HEK293 (cell line): ENCODE measurements around the gene SIL1.
"Not testable (repeated sequence)": the region's sequence is repeated elsewhere in the genome, so short reads cannot be mapped to it uniquely, and the experiment has no call there.

Source experiments
- CTCF ChIA-PET: fragments of 350-600 bp; formaldehyde crosslinking; extraction: SDS; loops from one replicate; lab custom pipeline; 2021; ENCODE audit warnings: antibody characterized with exemption; lab: Yijun Ruan, JAX
- POLR2A ChIA-PET: fragments of 300-600 bp; formaldehyde crosslinking; extraction: SDS; loops from one replicate; lab custom pipeline; 2020; ENCODE audit warnings: antibody characterized with exemption, inconsistent platforms; lab: Yijun Ruan, JAX
- H3K27ac ChIP-seq: fragments of 200-500 bp; sonication (Bioruptor generic); 2 replicates; pipeline ENCODE4 v1.5.1; 2014; ENCODE audit warnings: low read depth, low read length, control low read depth, inconsistent platforms; ENCODE audit errors: extremely low read depth
- H3K36me3 ChIP-seq, 2 experiments: fragments of 200-500 bp in 1 of 2; sonication (Bioruptor generic) in 1 of 2; 1 replicate in 1 of 2; 2 replicates in 1 of 2; pipeline ENCODE4 v1.5.1; 2014 to 2017; ENCODE audit warnings: inconsistent platforms in 2 of 2, low read length in 2 of 2; ENCODE audit not compliant: control insufficient read depth in 2 of 2, insufficient read depth in 1 of 2
- H3K4me1 ChIP-seq: fragments of 200-500 bp; sonication (Bioruptor generic); 2 replicates; pipeline ENCODE4 v1.5.1; 2014; ENCODE audit warnings: mild to moderate bottlenecking, low read length, inconsistent platforms; ENCODE audit not compliant: control insufficient read depth, insufficient read depth
- H3K4me3 ChIP-seq: 2 replicates; pipeline ENCODE4 v1.5.1; 2011; ENCODE audit warnings: low read depth, mild to moderate bottlenecking, control low read depth, low read length, moderate library complexity
- H3K9me3 ChIP-seq: fragments of 200-500 bp; sonication (Bioruptor generic); 2 replicates; pipeline ENCODE4 v1.5.1; 2014; ENCODE audit warnings: low read depth, low read length, inconsistent platforms; ENCODE audit not compliant: control insufficient read depth, insufficient read depth
- GLI4 ChIP-seq: fragments of 450-650 bp; formaldehyde crosslinking; IDR thresholded peaks from 2 replicates; pipeline ENCODE4 v1.5.1; 2016; ENCODE audit warnings: missing biosample characterization, missing genetic modification characterization
- PRDM1 ChIP-seq: fragments of 450-650 bp; formaldehyde crosslinking; IDR thresholded peaks from 2 replicates; pipeline ENCODE4; 2016; ENCODE audit warnings: missing biosample characterization, missing genetic modification characterization
- SCRT1 ChIP-seq: fragments of 450-650 bp; formaldehyde crosslinking; IDR thresholded peaks from 2 replicates; pipeline ENCODE4 v1.5.1; 2016; ENCODE audit warnings: missing biosample characterization, missing genetic modification characterization, borderline replicate concordance
- ZBTB17 ChIP-seq: fragments of 450-650 bp; formaldehyde crosslinking; IDR thresholded peaks from 2 replicates; pipeline ENCODE4 v1.5.1; 2016; ENCODE audit warnings: missing biosample characterization, missing genetic modification characterization
- ZBTB8A ChIP-seq: fragments of 450-650 bp; formaldehyde crosslinking; IDR thresholded peaks from 2 replicates; pipeline ENCODE4 v1.5.1; 2016; ENCODE audit warnings: missing biosample characterization, missing genetic modification characterization
- ZIC2 ChIP-seq: fragments of 450-650 bp; formaldehyde crosslinking; IDR thresholded peaks from 2 replicates; pipeline ENCODE4 v1.5.1; 2016; ENCODE audit warnings: missing biosample characterization, missing genetic modification characterization
- ZNF146 ChIP-seq: fragments of 450-650 bp; formaldehyde crosslinking; IDR thresholded peaks from 2 replicates; pipeline ENCODE4 v1.5.1; 2016; ENCODE audit warnings: missing biosample characterization, missing genetic modification characterization
- ZNF2 ChIP-seq: fragments of 450-650 bp; formaldehyde crosslinking; IDR thresholded peaks from 2 replicates; pipeline ENCODE4 v1.5.1; 2016; ENCODE audit warnings: missing biosample characterization, missing genetic modification characterization
- ZNF23 ChIP-seq: fragments of 450-650 bp; formaldehyde crosslinking; IDR thresholded peaks from 2 replicates; pipeline ENCODE4 v1.5.1; 2016; ENCODE audit warnings: missing biosample characterization, missing genetic modification characterization, borderline replicate concordance
- ZNF292 ChIP-seq: fragments of 450-650 bp; formaldehyde crosslinking; IDR thresholded peaks from 2 replicates; pipeline ENCODE4 v1.5.1; 2016; ENCODE audit warnings: low read depth, missing biosample characterization, missing genetic modification characterization, borderline replicate concordance
- ZNF37A ChIP-seq: fragments of 450-650 bp; IDR thresholded peaks from 2 replicates; pipeline ENCODE4 v1.5.1; 2018; ENCODE audit warnings: missing biosample characterization, missing genetic modification characterization
- ZNF398 ChIP-seq: fragments of 450-650 bp; formaldehyde crosslinking; IDR thresholded peaks from 2 replicates; pipeline ENCODE4 v1.5.1; 2017; ENCODE audit warnings: missing biosample characterization, missing genetic modification characterization
- ZNF404 ChIP-seq: fragments of 450-650 bp; formaldehyde crosslinking; IDR thresholded peaks from 2 replicates; pipeline ENCODE4 v1.5.1; 2017; ENCODE audit warnings: missing biosample characterization, missing genetic modification characterization
- ZNF449 ChIP-seq: fragments of 450-650 bp; formaldehyde crosslinking; IDR thresholded peaks from 2 replicates; pipeline ENCODE4 v1.5.1; 2017; ENCODE audit warnings: missing biosample characterization, mild to moderate bottlenecking, missing genetic modification characterization, moderate library complexity
- ZNF580 ChIP-seq: fragments of 450-650 bp; formaldehyde crosslinking; IDR thresholded peaks from 2 replicates; pipeline ENCODE4 v1.5.1; 2016; ENCODE audit warnings: missing biosample characterization, missing genetic modification characterization
- ZNF596 ChIP-seq: fragments of 450-650 bp; IDR thresholded peaks from 2 replicates; pipeline ENCODE4 v1.5.0; 2018; ENCODE audit warnings: missing biosample characterization, mild to moderate bottlenecking, missing genetic modification characterization, moderate library complexity
- ZNF658 ChIP-seq: fragments of 450-650 bp; formaldehyde crosslinking; IDR thresholded peaks from 2 replicates; pipeline ENCODE4; 2016; ENCODE audit warnings: missing biosample characterization, missing genetic modification characterization
- ZNF704 ChIP-seq: fragments of 450-650 bp; formaldehyde crosslinking; IDR thresholded peaks from 2 replicates; pipeline ENCODE4 v1.5.1; 2016; ENCODE audit warnings: missing biosample characterization, missing genetic modification characterization
- ZNF76 ChIP-seq: fragments of 450-650 bp; formaldehyde crosslinking; IDR thresholded peaks from 2 replicates; pipeline ENCODE4; 2016; ENCODE audit warnings: low read depth, missing biosample characterization, missing genetic modification characterization, borderline replicate concordance

SIL1 gene

GRCh38 chr5:139076111-139076510 is 122.1 kb downstream of the SIL1 start (continued):
- TF ChIP-seq ZNF596 (no peak), ZNF404 (tag by site-specific recombination) (no peak)

- no peaks in the 10 kb centered on the region for H3K36me3 ChIP-seq
- no peak overlapping the region for H3K4me3 ChIP-seq
- ChIA-PET POLR2A (no interaction called here), CTCF (interaction anchor here (0.5 kb wide), 1 partner anchor 145 kb away, joined by 4 read pairs; no protein-coding TSS in a partner anchor)
- TF ChIP-seq ZBTB17 (0 out of 2 replicates have a peak, but pooled peaks have one; percentile 29), ZNF23 (tag by site-specific recombination) (peak; percentile 47; the same call in 1 of the 2 replicates), ZNF2 (tag by site-specific recombination) (no peak)
- H3K27ac ChIP-seq, result no peak overlapping the region
- H3K4me1 ChIP-seq, result peaks cover 23% of the 10 kb centered on the region
- H3K9me3 ChIP-seq, result no peaks in the 10 kb centered on the region
Measured at GRCh38 chr5:139075066-139076050, 122.8 kb downstream of the SIL1 start.

GRCh38 chr5:139073956-139074355 is 124.2 kb downstream of the SIL1 start:
- H3K9me3 ChIP-seq, H3K36me3 ChIP-seq, POLR2A ChIA-PET, H3K4me3 ChIP-seq, CTCF ChIA-PET, H3K27ac ChIP-seq: not testable (repeated sequence)
- peaks cover 18% of the 10 kb centered on the region for H3K4me1 ChIP-seq

GRCh38 chr5:139068494-139069151 is 129.5 kb downstream of the SIL1 start:
- TF ChIP-seq ZNF704 (no peak), PRDM1 (tag by site-specific recombination) (peak; percentile 66), ZNF658 (tag by site-specific recombination) (no peak)
- ChIA-PET POLR2A (interaction anchor here (0.6 to 0.7 kb wide), 2 partner anchors 12 to 51 kb away, joined by 3 to 4 read pairs; no protein-coding TSS in a partner anchor), CTCF (interaction anchor here (1.1 kb wide), 1 partner anchor 9 kb away, joined by 4 read pairs; no protein-coding TSS in a partner anchor)
- H3K9me3 ChIP-seq, result no peaks in the 10 kb centered on the region
- no peaks in the 10 kb centered on the region for H3K36me3 ChIP-seq
- H3K4me3 ChIP-seq, result no peak overlapping the region
- no peak overlapping the region for H3K27ac ChIP-seq
- no peaks in the 10 kb centered on the region for H3K4me1 ChIP-seq

- Histone ChIP-seq H3K4me1 (no peaks in the 10 kb centered on the region), H3K9me3 (no peaks in the 10 kb centered on the region), H3K4me3 (no peak overlapping the region), H3K27ac (no peak overlapping the region), H3K36me3 (no peaks in the 10 kb centered on the region)
- ChIA-PET CTCF (interaction anchor here (1.1 kb wide), 1 partner anchor 9 kb away, joined by 4 read pairs; no protein-coding TSS in a partner anchor), POLR2A (interaction anchor here (0.6 to 0.7 kb wide), 2 partner anchors 13 to 51 kb away, joined by 3 to 4 read pairs; no protein-coding TSS in a partner anchor)
- peak; percentile 70 for TF ChIP-seq SCRT1
- no peak for TF ChIP-seq ZNF146 (tag by site-specific recombination)
- TF ChIP-seq ZNF449 (tag by site-specific recombination), result no peak
- no peak for TF ChIP-seq ZBTB8A (tag by site-specific recombination)
- TF ChIP-seq GLI4 (tag by site-specific recombination), result no peak
- TF ChIP-seq ZNF580 (tag by site-specific recombination), result no peak
- TF ChIP-seq ZIC2 (tag by site-specific recombination), result no peak
- no peak for TF ChIP-seq ZNF292 (tag by site-specific recombination)
- TF ChIP-seq ZNF76 (tag by site-specific recombination), result no peak
- no peak for TF ChIP-seq ZNF37A (tag by site-specific recombination)
- no peak for TF ChIP-seq ZNF398 (tag by site-specific recombination)
Measured at GRCh38 chr5:139068060-139068459, 130.1 kb downstream of the SIL1 start.
